Lower lobe of right lung (tissue), 2 donors: ENCODE data around the gene NPY1R. TPM values are rescaled to one million over a fixed set of nuclear protein-coding genes. Genes with fewer than 3 reads are reported as not detected.

Experiments used
- ATAC-seq, 2 donors: fragments of 200-7000 bp; cut with Tn5 transposase; one replicate each; pipeline ENCODE4 v1.9.1; 2020 to 2022; ENCODE audit warnings: mild to moderate bottlenecking in 2 of 2, moderate library complexity in 2 of 2
- DNase-seq: peaks from one replicate; pipeline ENCODE4 v3.0.0-alpha.2; 2020
- H3K27ac ChIP-seq: fragments of 200-600 bp; one replicate; pipeline ENCODE4 v1.8.0; 2022
- H3K27me3 ChIP-seq: fragments of 200-600 bp; one replicate; pipeline ENCODE4 v1.8.0; 2022; ENCODE audit warnings: low read depth
- H3K36me3 ChIP-seq: fragments of 200-600 bp; one replicate; pipeline ENCODE4 v1.8.0; 2022; ENCODE audit warnings: mild to moderate bottlenecking
- H3K4me1 ChIP-seq: fragments of 200-600 bp; one replicate; pipeline ENCODE4 v1.8.0; 2022
- H3K4me3 ChIP-seq: fragments of 200-600 bp; one replicate; pipeline ENCODE4 v1.8.0; 2022; ENCODE audit warnings: mild to moderate bottlenecking
- H3K9me3 ChIP-seq: fragments of 200-600 bp; one replicate; pipeline ENCODE4 v1.8.0; 2022
- CTCF ChIP-seq: fragments of 200-600 bp; IDR thresholded peaks from one replicate; pipeline ENCODE4 v1.8.0; 2022; ENCODE audit warnings: antibody characterized with exemption, mild to moderate bottlenecking
- intact Hi-C: fragments of 100-400 bp; cut with DNase I; formaldehyde crosslinking; loops from one replicate; pipeline ENCODE4 v1.11.0; 2022
- long read RNA-seq: library from polyadenylated mRNA; unstranded; transcript quantifications from one replicate; pipeline ENCODE4 v2.0.0, GENCODE V29; 2021
- total RNA-seq: library from RNA; stranded (reverse); fragmentation: NEBNext Ultra II Directional; extraction: Animal tissue kit (Norgen Biotek cat#: 25700); gene quantifications from one replicate; pipeline ENCODE4 v1.2.1, GENCODE V29; 2021
- donor health status: DM: no; HTN: yes; CAD: no; lungs with severe emphysema.

NPY1R gene
- total RNA-seq: 1.9 TPM
- long read RNA-seq, partial matches to known transcripts: 0 of 3 reads
- long read RNA-seq, other reads (novel, unspliced or antisense): 3 of 3 reads

GRCh38 chr4:163332526-163333406 lies at the start of gene NPY1R:
TSS of gene NPY1R (minus strand) at chr4:163332596. CDS start at chr4:163326554, 6,042 bp downstream.
- Histone ChIP-seq H3K9me3 (no peaks in the 10 kb centered on the region), H3K4me3 (peak within 1 kb of the TSS; percentile 63), H3K36me3 (no peaks in the 10 kb centered on the region), H3K27ac (no peak within 1 kb of the TSS), H3K27me3 (peaks cover 24% of the 10 kb centered on the region), H3K4me1 (peaks cover 11% of the 10 kb centered on the region)
- peak; percentile 92 to 95 for ATAC-seq
- intact Hi-C loops: loop anchor here (5.0 kb wide), 1 partner anchor 835 kb away; no protein-coding TSS in a partner anchor
- peak; percentile 74 for TF ChIP-seq CTCF
- DNase-seq: peak; percentile 67

GRCh38 chr4:163380703-163381102 lies 48.3 kb upstream of the NPY1R start:
- no peaks in the 10 kb centered on the region for H3K36me3 ChIP-seq
- H3K27ac ChIP-seq: no peak overlapping the region
- ATAC-seq (peak in 1 of 2 donors; percentile 49), DNase-seq (no peak)
- intact Hi-C loops: no loop called here
- no peak for TF ChIP-seq CTCF
- no peaks in the 10 kb centered on the region for H3K4me1 ChIP-seq
- no peaks in the 10 kb centered on the region for H3K27me3 ChIP-seq
- no peak overlapping the region for H3K4me3 ChIP-seq
- H3K9me3 ChIP-seq: no peaks in the 10 kb centered on the region

- Histone ChIP-seq H3K36me3 (no peaks in the 10 kb centered on the region), H3K27ac (no peak overlapping the region), H3K4me3 (no peak overlapping the region), H3K4me1 (no peaks in the 10 kb centered on the region), H3K27me3 (no peaks in the 10 kb centered on the region), H3K9me3 (no peaks in the 10 kb centered on the region)
- no peak for DNase-seq
- TF ChIP-seq CTCF: no peak
- ATAC-seq: no peak
- intact Hi-C loops: no loop called here
Measured at GRCh38 chr4:163378661-163379060, 46.3 kb upstream of the NPY1R start.

- Histone ChIP-seq H3K4me1 (no peaks in the 10 kb centered on the region), H3K27ac (no peak overlapping the region), H3K36me3 (no peaks in the 10 kb centered on the region), H3K27me3 (no peaks in the 10 kb centered on the region), H3K9me3 (no peaks in the 10 kb centered on the region), H3K4me3 (no peak overlapping the region)
- intact Hi-C loops: no loop called here
- DNase-seq: no peak
- no peak for TF ChIP-seq CTCF
- peak in 1 of 2 donors; percentile 43 for ATAC-seq
Measured at GRCh38 chr4:163372029-163372428, 39.6 kb upstream of the NPY1R start.

- Histone ChIP-seq H3K4me3 (no peak overlapping the region), H3K9me3 (no peaks in the 10 kb centered on the region), H3K4me1 (no peaks in the 10 kb centered on the region), H3K27me3 (no peaks in the 10 kb centered on the region), H3K27ac (no peak overlapping the region), H3K36me3 (no peaks in the 10 kb centered on the region)
- ATAC-seq (no peak), DNase-seq (no peak)
- intact Hi-C loops: no loop called here
- TF ChIP-seq CTCF: no peak
Measured at GRCh38 chr4:163367651-163368050, 35.3 kb upstream of the NPY1R start.
